ENCODE measurements around the gene TSHZ2.
"Not testable (repeated sequence)": the region's sequence is repeated elsewhere in the genome, so short reads cannot be mapped to it uniquely, and the experiment has no call there.

The TSHZ2 gene

DNA sequence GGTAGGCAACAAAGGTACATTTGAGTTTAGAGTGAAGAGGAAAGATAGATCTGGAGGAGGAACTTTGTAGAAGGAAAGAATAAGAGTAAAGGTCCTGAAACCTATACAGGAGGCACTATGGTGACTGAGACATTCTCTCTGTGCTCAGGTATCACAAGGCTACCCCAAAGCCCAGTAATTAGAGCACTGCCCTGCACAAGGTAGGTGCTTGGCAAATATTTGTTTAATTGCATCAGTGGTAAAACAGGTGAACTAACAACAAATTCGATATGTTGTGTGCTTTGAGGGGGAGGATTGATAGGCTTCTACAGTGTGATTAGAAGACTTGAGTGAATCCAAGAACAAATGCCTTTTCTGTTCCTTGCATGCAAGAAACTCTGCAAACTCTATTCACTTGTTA, 6.8 kb upstream of the TSHZ2 start:
- DNase-seq, result peak; percentile 81

GRCh38 chr20:52965819-52966218, 6.3 kb upstream of the TSHZ2 start:
- no peak for DNase-seq

GRCh38 chr20:52966543-52966942, 5.6 kb upstream of the TSHZ2 start:
- not testable (repeated sequence) for DNase-seq

GRCh38 chr20:52971498-52972189, 514 bp upstream of the TSHZ2 start:
- DNase-seq, result no peak

- peak; percentile 65 for DNase-seq
Measured at GRCh38 chr20:52972965-52973819, 1.0 kb downstream of the TSHZ2 start.

DNA sequence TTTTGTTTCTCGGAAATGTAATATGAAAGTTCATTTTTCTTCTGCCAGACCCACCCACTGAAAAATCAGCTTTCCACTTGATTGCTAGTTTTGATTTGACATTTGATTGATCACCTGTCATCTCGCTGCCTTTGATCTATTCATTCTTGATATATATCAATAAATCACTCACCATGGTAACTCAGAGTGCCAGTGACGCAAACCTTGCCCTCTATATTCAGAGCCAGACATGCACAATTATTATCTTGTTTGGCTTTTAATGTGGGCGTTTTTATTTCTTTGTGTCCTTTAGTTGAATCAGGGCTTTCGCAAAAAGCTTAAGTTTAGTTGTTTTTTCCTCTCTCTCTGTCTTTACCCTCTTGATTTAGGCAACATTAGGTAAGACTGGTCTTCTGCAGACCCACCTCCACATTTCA, 2.0 kb downstream of the TSHZ2 start:
- DNase-seq, result peak; percentile 53

DNA sequence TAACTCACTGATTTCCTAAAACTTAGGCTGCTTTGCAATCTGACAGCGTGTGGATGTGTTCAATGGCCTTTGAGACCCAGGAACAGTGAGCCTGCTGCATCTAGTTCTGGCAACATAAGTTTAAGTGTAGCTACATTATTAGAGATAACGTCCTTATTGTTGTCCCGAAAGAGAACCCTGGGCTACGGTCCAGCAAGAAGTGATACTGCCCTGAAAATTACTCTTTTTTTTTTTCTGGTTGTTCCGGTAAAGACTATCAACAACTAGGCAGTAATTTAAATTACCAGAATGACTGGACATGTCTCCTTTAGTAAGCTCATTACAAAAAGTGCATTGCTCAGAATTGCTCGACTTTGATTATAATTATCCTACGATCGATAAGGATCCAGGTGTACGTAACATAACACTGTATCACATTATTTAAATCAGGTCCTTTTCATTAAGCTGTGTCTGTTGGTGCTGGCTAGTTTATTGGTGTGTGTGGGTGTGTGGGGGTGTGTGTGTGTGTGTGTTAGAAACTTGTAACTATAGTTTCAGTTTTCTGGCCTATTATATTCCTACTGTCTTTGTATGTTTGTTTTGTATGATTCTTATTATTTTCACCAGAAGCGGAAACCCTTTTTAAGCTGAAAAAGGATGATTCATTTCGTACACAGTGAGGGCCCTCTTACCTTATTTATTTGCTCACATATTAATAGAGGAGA, 3.0 kb downstream of the TSHZ2 start:
- peak; percentile 22 for DNase-seq

DNA sequence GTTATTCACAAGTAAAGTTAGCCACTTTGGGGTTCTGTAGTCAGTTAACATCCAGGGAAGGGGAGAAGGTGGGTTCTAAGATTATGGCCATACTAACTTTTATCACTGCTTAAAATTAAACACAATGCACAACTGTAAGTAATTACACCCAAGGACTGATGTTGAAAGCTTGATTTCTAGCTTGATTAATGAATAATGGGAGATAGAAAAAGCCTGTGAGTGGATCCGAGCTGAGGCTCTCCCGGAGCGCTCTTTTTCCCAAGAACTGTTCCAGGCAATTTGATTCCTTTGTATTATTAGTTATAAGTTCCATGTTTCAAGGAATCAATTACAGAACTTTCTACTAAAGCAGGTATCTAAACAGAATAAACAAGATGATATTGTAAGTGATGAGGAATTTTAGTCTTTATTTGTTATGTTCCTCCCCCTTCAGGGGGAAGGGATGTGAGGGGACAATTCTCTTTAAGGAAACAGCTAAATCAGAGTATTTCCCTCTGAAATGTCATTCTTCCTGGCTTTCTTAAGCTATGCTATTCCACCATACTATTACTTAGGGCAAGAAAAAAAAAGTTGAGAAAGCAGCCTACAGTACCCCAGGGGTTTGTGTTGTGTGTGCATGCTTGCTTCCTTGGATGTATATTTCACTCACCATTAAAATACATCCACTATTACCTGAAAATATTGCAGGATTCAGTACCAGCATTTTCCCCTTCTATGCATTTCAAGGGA, 3.8 kb downstream of the TSHZ2 start:
- DNase-seq, result peak; percentile 9

DNA sequence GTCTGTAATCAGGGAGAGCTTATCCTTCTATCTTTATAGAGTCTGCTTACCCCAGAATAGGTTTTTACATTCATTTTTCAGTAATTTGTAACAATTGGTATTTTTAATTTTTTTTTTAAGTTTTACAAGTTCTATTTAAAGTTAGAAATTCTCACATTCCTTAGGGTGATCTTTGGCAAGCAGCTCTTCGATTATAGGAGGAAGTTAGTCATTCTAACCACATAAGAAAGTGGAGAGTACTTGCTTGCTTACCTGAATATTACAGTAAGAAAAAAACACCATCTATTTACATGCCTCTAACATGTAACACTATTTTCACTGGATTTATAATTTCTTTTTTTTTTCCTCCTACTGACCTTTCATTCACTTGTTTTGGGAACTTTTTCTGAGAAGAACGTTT, 6.7 kb downstream of the TSHZ2 start:
- DNase-seq, result no peak

- DNase-seq, result no peak
Measured at GRCh38 chr20:52981051-52981450, 8.9 kb downstream of the TSHZ2 start.

- peak; percentile 84 for DNase-seq
Measured at GRCh38 chr20:52983726-52984450, 11.7 kb downstream of the TSHZ2 start.

- DNase-seq, result no peak
Measured at GRCh38 chr20:52984451-52984810, 12.3 kb downstream of the TSHZ2 start.

- no peak for DNase-seq
Measured at GRCh38 chr20:52985687-52986086, 13.5 kb downstream of the TSHZ2 start.

DNA sequence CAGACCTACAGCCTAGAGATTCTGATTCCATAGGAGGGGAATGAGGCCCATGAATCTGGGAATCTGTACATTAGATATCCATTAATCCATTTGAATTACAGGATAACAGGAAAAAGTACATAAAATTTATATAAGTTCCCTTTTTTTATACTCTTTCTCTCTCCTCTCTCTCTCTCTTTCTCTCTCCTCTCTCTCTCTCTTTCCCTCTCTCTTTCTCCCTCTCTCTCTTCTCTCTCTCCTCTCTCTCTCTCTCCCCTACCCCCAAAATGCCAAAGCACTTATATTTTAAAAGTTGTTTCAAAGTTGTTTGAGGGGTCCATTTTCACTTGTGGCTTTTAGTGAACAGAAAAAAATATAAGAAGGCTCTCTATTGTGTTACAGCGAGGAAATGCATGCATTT, 15.1 kb downstream of the TSHZ2 start:
- DNase-seq, result no peak

GRCh38 chr20:52991830-52992229, 19.7 kb downstream of the TSHZ2 start:
- DNase-seq, result no peak

DNA sequence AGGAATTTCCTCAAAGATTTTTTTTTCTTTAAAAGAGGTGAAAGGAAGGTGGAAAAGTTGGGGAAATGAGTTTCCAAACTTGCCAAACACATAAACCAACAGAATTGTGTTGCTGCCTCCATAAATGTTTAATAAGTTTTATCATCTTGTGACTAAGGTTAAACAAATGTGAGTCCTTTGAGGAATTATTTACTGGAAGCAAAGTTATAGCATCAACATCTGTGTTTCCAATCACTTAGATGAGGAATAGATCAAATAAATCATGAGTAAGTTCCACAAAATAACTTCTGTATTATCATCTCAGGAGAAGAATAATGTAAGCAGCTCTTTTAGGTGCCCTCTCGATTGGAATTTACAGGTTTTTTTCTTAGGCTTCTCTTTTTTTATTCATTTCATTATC, 20.5 kb downstream of the TSHZ2 start:
- DNase-seq, result no peak

- DNase-seq, result no peak
Measured at GRCh38 chr20:52993076-52993475, 20.9 kb downstream of the TSHZ2 start.

DNA sequence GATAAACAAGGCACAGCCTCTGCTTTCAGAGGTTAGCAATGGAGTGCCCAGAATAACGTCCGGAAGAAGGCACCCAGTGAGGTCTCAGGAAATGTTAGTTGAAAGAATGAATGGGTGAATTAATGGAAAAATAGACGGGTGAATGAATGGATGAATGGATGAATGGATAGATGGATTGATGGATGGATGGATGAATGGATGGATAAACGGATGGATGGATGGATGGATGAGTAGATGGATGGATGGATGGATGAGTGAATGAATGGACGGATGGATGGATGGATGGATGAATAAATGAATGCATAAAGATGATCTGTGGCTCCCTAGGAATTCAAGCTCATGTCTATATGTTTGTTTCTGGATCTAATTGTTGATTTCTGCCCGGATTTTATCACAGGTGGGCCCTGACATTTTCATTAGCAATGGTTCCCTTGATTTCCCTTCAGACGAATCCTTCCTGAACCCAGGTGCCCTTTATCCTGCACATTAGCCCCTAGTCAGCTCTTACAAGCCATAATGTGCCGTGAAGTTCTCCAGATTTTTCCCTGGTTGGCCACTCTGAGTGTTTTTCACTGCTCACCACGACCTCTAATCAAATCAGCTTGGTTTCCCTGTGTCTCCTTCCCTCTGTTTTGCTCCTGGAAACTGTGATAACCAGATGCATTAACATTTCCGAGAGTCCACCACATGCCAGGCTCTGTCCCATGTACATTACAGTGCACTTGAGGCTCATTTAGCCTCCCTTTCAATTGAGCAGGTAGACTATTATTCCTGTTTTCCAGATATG, 22.2 kb downstream of the TSHZ2 start:
- no peak for DNase-seq

- no peak for DNase-seq
Measured at GRCh38 chr20:52996130-52996529, 24.0 kb downstream of the TSHZ2 start.

DNA sequence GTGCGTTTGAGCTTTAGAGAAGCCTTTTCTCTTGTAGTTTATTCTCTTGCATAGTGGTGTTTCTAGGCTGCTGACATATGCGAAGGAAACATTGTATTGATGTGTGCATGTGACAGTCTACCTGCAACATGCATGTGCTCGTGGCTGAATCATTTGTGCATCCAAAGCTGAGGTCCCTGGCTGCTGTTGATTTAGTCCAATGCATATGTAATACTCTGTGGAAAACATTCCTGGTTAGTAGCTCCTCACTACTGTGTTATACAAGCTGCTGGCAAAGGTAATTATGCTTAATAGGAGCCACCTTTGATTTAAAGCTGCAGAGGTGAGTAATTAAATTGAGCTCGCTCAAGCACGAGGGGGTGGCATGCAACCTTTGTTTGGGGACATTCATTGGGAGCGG, 24.5 kb downstream of the TSHZ2 start:
- DNase-seq, result peak; percentile 76

DNA sequence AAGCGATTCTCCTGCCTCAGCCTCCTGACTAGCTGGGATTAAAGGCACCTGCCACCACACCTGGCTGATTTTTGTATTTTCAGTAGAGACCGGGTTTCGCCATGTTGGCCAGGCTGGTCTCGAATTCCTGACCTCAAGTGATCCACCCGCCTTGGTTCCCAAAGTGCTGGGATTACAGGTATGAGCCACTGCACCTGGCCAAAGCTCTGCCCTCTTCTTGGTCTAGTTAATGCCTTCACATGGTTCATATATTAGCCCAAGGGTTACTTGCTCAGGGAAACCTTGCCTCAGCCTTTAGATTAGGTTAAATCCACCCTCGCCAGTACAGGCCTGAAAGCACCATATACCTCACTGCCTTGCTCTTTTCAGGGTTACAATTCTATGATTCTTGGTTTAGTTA, 26.1 kb downstream of the TSHZ2 start:
- no peak for DNase-seq

DNA sequence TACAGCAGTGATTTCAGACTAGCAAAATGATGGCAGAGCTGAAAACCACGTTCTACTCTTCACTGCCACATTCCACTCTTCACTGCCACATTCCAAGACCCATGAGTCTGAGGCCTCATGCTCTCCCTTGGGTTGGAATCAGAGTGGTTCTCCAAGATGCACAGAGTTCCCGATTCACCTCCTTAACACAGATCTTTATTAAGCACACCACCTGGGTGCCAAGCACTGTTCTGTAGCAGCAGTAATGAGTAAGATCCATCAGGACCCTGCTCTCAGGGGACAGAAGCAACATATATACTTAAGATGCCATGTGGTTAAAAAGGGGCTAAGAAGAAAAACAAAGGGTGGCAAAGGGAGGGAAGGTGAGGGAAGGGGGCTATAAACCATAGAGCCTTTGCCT, 26.9 kb downstream of the TSHZ2 start:
- no peak for DNase-seq

All from NCI-H69 (cell line).